VCaP (cell line): ENCODE data around the gene GCNT2.

ENCODE experiments used
- H3K27ac ChIP-seq: fragments of 450-650 bp; 2 replicates; pipeline ENCODE4 v1.5.1; 2017
- CTCF ChIP-seq: fragments of 450-650 bp; conservative IDR thresholded peaks from 2 replicates; pipeline ENCODE4 v1.5.1; 2017; ENCODE audit warnings: mild to moderate bottlenecking, moderate library complexity

Gene GCNT2

DNA sequence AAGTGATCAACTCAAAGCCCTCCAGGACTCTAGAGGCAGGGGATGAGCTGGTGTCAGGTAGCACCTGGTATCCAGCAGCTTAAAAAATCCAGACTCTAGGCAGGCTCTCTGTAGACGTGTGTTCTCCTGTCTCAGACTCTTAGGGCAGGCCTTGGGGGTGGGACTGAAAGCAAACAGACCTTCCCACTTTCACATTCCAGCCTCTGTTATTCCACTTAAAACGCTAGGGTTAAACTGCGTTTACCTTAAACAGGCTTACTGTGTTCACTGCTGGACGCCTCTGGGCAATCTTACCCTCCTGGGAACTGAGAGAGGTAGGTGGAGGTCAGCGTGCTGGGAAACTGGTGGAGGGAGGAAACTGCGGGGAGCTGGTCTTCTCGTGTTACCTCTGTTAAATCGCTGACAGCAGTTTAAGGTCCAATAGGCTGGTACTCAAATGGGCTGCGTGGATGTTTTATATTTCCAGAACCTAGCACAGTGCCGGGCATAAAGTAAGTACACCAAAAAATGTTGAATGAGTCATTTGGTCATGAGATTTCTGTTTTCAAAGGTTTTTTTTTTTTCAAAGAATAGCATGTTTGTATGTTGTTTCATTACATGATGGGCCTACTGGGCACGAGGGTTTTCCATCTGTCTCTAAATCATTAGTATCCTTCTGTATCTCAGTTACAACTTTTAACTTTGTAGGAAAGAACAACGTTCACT is at the start of gene GCNT2:
Gene GCNT2 (plus strand): TSS at position 248 of the 705 bp plus-strand sequence. CDS start 7,561 bp downstream, outside the sequence.
- no peak for TF ChIP-seq CTCF
- H3K27ac ChIP-seq = no peak within 1 kb of the TSS

DNA sequence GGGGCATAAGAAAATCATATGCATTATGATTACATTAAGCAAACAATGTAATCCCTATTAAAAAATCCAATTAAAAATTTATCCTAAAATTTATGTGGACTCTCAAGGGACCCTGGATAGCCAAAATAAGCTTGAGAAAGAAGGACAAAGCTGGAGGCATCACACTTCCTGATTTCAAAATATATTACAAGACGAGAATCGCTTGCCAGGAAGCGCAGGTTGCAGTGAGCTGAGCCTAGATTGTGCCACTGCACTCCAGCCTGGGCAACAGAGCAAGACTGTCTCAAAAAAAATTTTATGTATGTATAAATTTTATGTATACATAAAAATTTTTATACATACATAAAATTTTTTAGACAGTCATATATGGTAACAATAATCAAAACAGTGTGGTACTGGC is 48.5 kb upstream of the GCNT2 start:
- H3K27ac ChIP-seq = no peak overlapping the region
- no peak for TF ChIP-seq CTCF

- no peak overlapping the region for H3K27ac ChIP-seq
- peak; percentile 61 for TF ChIP-seq CTCF
Observed at GRCh38 chr6:10478187-10479040, 42.7 kb upstream of the GCNT2 start.

- no peak overlapping the region for H3K27ac ChIP-seq
- TF ChIP-seq CTCF = no peak
Observed at GRCh38 chr6:10479939-10480700, 41.0 kb upstream of the GCNT2 start.

DNA sequence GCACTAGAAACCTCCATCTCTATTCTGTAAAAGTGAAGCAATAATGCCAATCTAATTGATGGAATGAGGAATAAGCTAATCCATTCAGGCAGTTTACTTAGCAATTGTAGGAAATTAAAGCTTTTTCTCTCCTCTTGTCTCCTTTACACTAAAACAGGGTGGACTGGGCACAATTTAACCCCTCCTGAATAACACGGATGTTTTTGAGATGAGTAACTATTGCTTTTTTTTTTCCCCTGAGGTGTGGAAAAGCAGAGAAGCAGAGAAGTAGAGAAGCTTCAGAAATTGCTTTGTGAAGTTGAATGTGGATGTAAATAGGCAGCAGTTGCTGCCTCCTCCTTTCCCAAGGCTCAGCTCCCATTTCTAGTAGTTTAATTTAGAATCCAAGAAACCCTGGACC is 40.0 kb upstream of the GCNT2 start:
- TF ChIP-seq CTCF = no peak
- H3K27ac ChIP-seq = no peak overlapping the region

DNA sequence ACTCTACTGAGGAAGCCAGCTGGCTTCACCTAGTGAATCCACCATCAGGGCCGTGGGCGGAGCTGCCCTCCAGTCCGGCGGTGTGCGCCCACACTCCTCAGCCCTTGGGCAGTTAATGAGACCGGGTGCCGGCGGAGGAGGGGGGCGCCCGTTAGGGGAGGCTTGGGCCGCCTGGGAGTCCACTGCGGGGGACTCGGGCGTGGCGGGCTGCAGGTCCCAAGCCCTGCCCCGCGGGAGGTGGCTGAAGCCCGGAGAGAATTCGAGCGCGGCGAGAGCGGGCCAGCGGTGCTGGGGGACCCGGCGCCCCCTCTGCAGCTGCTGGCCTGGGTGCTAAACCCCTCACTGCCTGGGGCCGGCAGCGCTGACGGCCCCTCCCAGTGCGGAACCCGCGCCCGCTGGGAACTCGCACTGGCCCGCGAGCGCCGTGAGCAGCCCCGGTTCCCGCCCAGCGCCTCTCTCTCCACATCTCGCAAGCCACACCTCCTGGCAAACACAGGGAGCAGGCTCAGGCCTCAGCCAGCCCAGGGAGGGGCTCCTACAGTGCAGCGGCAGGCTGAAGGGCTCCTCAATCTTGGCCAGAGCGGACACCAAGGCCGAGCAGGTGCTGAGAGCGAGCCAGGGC is 38.4 kb upstream of the GCNT2 start:
- no peak for TF ChIP-seq CTCF

More for the DNA sequence above, 38.4 kb upstream of the GCNT2 start:
- H3K27ac ChIP-seq = no peak overlapping the region
